Activated gamma-delta T cell treated with anti-CD3 and anti-CD28 coated beads, Interleukin-2, amount 50 U/mL, for 16 hours (primary cell): ENCODE data around the gene SLC39A2.
"Not testable (repeated sequence)": the region's sequence is repeated elsewhere in the genome, so short reads cannot be mapped to it uniquely, and the experiment has no call there.

Source experiments
- DNase-seq: peaks from one replicate; pipeline ENCODE4 v3.0.0-alpha.2; 2020; ENCODE audit warnings: low read depth

Gene SLC39A2

GRCh38 chr14:21025371-21026273 is 26.5 kb downstream of the SLC39A2 start:
- DNase-seq, result no peak

GRCh38 chr14:21026274-21026987 is 27.3 kb downstream of the SLC39A2 start:
- DNase-seq, result no peak

- no peak for DNase-seq
Measured at GRCh38 chr14:21026988-21027315, 27.9 kb downstream of the SLC39A2 start.

GRCh38 chr14:21029917-21030316 is 30.8 kb downstream of the SLC39A2 start, which contains the start of gene TPPP2:
TPPP2 (plus strand) TSS chr14:21030217; CDS start chr14:21030582, 365 bp downstream.
- DNase-seq, result no peak

- DNase-seq, result no peak
Measured at GRCh38 chr14:21030531-21030930, 31.4 kb downstream of the SLC39A2 start.

GRCh38 chr14:21032326-21033132 is 33.4 kb downstream of the SLC39A2 start:
- DNase-seq, result no peak

- DNase-seq, result no peak
Measured at GRCh38 chr14:21033133-21033698, 34.1 kb downstream of the SLC39A2 start.

- DNase-seq, result no peak
Measured at GRCh38 chr14:21034707-21035106, 35.6 kb downstream of the SLC39A2 start, which contains the start of gene RNASE13. RNASE13 (minus strand) TSS chr14:21034807; CDS start chr14:21034288, 519 bp downstream.

GRCh38 chr14:21036751-21037150 is 37.7 kb downstream of the SLC39A2 start:
- DNase-seq, result no peak

GRCh38 chr14:21037156-21037555 is 38.1 kb downstream of the SLC39A2 start:
- no peak for DNase-seq

GRCh38 chr14:21038441-21039422 is 39.6 kb downstream of the SLC39A2 start:
- no peak for DNase-seq

- no peak for DNase-seq
Measured at GRCh38 chr14:21039585-21040369, 40.7 kb downstream of the SLC39A2 start.

- no peak for DNase-seq
Measured at GRCh38 chr14:21040370-21040925, 41.4 kb downstream of the SLC39A2 start.

- not testable (repeated sequence) for DNase-seq
Measured at GRCh38 chr14:21040941-21041340, 41.8 kb downstream of the SLC39A2 start.

- no peak for DNase-seq
Measured at GRCh38 chr14:21041676-21042433, 42.8 kb downstream of the SLC39A2 start, which contains the start of gene RNASE7. RNASE7 (plus strand) TSS chr14:21042362; CDS start chr14:21042993, 631 bp downstream.

- no peak for DNase-seq
Measured at GRCh38 chr14:21042918-21043317, 43.8 kb downstream of the SLC39A2 start.

- no peak for DNase-seq
Measured at GRCh38 chr14:21043387-21043973, 44.4 kb downstream of the SLC39A2 start.

- DNase-seq, result no peak
Measured at GRCh38 chr14:21043974-21044618, 45.0 kb downstream of the SLC39A2 start.
